ENCODE data around the gene RPS6KB2. TPM values are rescaled to one million over a fixed set of nuclear protein-coding genes. Genes with fewer than 3 reads are reported as not detected.

RPS6KB2 gene
- total and polyA plus RNA-seq, 10 of the 15 experiments (the other 5 are each of a cell fraction or from before 2014, with no cell fraction given) = 0.39 to 101 (median 58.4) TPM

- TF ChIP-seq SMC3 (IDR thresholded peaks at IDR 0.05; ENCODE audit: borderline replicate concordance, low read length) (no peak), NFXL1 (IDR thresholded peaks at IDR 0.05; ENCODE audit: borderline replicate concordance) (peak; percentile 75; the same call in 1 of the 2 replicates), SMARCA5 (IDR thresholded peaks at IDR 0.05) (peak; percentile 89; the same call in 1 of the 2 replicates), TCF3 (IDR thresholded peaks at IDR 0.05; ENCODE audit: borderline replicate concordance, insufficient read depth, low read depth, low read length) (0 out of 2 replicates have a peak, but pooled peaks have one; percentile 18), BACH1 (IDR thresholded peaks at IDR 0.05; ENCODE audit: borderline replicate concordance) (peak; percentile 7; the same call in 1 of the 2 replicates), BHLHE40 (IDR thresholded peaks at IDR 0.05; ENCODE audit: borderline replicate concordance in 1 of 2, low read depth in 2 of 2, low read length in 1 of 2) (peak; percentile 42 to 83; a peak in 3 of 4 replicates), CBFB (IDR thresholded peaks at IDR 0.05; ENCODE audit: low read depth) (no peak), CBX3 (IDR thresholded peaks at IDR 0.05; ENCODE audit: borderline replicate concordance, low read depth) (no peak)
- TF ChIP-seq, protein P1, sequence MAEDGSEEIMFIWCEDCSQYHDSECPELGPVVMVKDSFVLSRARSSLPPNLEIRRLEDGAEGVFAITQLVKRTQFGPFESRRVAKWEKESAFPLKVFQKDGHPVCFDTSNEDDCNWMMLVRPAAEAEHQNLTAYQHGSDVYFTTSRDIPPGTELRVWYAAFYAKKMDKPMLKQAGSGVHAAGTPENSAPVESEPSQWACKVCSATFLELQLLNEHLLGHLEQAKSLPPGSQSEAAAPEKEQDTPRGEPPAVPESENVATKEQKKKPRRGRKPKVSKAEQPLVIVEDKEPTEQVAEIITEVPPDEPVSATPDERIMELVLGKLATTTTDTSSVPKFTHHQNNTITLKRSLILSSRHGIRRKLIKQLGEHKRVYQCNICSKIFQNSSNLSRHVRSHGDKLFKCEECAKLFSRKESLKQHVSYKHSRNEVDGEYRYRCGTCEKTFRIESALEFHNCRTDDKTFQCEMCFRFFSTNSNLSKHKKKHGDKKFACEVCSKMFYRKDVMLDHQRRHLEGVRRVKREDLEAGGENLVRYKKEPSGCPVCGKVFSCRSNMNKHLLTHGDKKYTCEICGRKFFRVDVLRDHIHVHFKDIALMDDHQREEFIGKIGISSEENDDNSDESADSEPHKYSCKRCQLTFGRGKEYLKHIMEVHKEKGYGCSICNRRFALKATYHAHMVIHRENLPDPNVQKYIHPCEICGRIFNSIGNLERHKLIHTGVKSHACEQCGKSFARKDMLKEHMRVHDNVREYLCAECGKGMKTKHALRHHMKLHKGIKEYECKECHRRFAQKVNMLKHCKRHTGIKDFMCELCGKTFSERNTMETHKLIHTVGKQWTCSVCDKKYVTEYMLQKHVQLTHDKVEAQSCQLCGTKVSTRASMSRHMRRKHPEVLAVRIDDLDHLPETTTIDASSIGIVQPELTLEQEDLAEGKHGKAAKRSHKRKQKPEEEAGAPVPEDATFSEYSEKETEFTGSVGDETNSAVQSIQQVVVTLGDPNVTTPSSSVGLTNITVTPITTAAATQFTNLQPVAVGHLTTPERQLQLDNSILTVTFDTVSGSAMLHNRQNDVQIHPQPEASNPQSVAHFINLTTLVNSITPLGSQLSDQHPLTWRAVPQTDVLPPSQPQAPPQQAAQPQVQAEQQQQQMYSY (CRISPR knock-in tag; IDR thresholded peaks at IDR 0.05) = no peak
- TF ChIP-seq, protein P2, sequence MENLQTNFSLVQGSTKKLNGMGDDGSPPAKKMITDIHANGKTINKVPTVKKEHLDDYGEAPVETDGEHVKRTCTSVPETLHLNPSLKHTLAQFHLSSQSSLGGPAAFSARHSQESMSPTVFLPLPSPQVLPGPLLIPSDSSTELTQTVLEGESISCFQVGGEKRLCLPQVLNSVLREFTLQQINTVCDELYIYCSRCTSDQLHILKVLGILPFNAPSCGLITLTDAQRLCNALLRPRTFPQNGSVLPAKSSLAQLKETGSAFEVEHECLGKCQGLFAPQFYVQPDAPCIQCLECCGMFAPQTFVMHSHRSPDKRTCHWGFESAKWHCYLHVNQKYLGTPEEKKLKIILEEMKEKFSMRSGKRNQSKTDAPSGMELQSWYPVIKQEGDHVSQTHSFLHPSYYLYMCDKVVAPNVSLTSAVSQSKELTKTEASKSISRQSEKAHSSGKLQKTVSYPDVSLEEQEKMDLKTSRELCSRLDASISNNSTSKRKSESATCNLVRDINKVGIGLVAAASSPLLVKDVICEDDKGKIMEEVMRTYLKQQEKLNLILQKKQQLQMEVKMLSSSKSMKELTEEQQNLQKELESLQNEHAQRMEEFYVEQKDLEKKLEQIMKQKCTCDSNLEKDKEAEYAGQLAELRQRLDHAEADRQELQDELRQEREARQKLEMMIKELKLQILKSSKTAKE (IDR thresholded peaks at IDR 0.05; ENCODE audit: low read depth, poor library complexity, severe bottlenecking) = no peak
- TF ChIP-seq, protein P3, sequence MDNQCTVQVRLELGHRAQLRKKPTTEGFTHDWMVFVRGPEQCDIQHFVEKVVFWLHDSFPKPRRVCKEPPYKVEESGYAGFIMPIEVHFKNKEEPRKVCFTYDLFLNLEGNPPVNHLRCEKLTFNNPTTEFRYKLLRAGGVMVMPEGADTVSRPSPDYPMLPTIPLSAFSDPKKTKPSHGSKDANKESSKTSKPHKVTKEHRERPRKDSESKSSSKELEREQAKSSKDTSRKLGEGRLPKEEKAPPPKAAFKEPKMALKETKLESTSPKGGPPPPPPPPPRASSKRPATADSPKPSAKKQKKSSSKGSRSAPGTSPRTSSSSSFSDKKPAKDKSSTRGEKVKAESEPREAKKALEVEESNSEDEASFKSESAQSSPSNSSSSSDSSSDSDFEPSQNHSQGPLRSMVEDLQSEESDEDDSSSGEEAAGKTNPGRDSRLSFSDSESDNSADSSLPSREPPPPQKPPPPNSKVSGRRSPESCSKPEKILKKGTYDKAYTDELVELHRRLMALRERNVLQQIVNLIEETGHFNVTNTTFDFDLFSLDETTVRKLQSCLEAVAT (IDR thresholded peaks at IDR 0.05) = peak; percentile 57
- TF ChIP-seq, protein P4, sequence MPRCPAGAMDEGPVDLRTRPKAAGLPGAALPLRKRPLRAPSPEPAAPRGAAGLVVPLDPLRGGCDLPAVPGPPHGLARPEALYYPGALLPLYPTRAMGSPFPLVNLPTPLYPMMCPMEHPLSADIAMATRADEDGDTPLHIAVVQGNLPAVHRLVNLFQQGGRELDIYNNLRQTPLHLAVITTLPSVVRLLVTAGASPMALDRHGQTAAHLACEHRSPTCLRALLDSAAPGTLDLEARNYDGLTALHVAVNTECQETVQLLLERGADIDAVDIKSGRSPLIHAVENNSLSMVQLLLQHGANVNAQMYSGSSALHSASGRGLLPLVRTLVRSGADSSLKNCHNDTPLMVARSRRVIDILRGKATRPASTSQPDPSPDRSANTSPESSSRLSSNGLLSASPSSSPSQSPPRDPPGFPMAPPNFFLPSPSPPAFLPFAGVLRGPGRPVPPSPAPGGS (IDR thresholded peaks at IDR 0.05; ENCODE audit: borderline replicate concordance, insufficient read depth, low read depth, low read length, poor library complexity, severe bottlenecking) = peak; percentile 66
- TF ChIP-seq, protein P5, sequence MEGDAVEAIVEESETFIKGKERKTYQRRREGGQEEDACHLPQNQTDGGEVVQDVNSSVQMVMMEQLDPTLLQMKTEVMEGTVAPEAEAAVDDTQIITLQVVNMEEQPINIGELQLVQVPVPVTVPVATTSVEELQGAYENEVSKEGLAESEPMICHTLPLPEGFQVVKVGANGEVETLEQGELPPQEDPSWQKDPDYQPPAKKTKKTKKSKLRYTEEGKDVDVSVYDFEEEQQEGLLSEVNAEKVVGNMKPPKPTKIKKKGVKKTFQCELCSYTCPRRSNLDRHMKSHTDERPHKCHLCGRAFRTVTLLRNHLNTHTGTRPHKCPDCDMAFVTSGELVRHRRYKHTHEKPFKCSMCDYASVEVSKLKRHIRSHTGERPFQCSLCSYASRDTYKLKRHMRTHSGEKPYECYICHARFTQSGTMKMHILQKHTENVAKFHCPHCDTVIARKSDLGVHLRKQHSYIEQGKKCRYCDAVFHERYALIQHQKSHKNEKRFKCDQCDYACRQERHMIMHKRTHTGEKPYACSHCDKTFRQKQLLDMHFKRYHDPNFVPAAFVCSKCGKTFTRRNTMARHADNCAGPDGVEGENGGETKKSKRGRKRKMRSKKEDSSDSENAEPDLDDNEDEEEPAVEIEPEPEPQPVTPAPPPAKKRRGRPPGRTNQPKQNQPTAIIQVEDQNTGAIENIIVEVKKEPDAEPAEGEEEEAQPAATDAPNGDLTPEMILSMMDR (IDR thresholded peaks at IDR 0.05 in 2 of 3, conservative IDR thresholded peaks at IDR 0.05 in 1 of 3; ENCODE audit: control insufficient read depth in 2 of 3, extremely low read depth in 1 of 3, insufficient read depth in 1 of 3, low read depth in 3 of 3, low read length in 3 of 3) = peak in 1 of 3 experiments; percentile 28; a peak in 1 of 6 replicates
These were observed 10.0 kb downstream of the RPS6KB2 start (continued) for GRCh38 chr11:67438158-67438902.
